Stimulated activated CD8-positive, alpha-beta memory T cell treated with anti-CD3 and anti-CD28 coated beads, Interleukin-12 subunit alpha, Interleukin-12 subunit beta, amount 100 ng/mL, for 1 hour (primary cell): Measurements from ENCODE around the gene NPC1.
"Not testable (repeated sequence)": the region's sequence is repeated elsewhere in the genome, so short reads cannot be mapped to it uniquely, and the experiment has no call there.

Source experiments
- DNase-seq: peaks from one replicate; pipeline ENCODE4 v3.0.0-alpha.2; 2020; ENCODE audit warnings: low read depth

The NPC1 gene

DNA sequence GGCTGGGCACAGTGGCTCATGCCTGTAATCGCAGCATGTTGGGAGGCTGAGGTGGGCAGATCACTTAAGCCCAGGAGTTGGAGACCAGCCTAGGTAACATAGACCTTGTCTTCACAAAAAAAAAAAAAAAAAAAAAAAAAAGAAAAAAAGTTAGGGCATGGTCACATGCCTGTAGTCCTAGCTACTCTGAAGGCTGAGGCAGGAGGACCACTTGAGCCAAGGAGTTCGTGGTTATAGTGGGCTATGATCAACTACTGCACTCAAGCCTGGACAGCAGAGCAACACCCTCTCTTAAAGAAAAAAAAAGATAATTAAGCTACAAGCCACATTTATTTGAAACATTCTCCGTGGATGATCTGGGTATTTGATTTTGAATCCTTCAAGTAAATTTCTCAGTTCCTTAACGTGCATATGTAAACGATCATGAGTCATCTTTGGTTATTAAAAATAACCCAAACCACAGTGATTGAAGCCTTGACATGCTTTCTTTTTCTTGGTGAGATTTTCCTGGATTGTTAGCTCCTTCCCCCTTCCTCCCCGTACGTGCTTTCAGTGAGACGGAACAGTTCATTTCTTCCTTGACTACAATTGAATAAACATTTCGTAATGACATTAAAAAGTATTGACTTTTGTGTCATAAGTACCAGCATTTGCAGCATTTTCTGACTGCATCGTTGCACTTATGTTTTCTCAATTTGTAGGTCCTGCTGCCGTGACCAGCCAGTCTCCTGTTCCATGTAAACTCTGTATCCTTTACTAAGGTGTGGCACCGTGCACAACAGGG lies 62.7 kb downstream of the NPC1 start:
- DNase-seq: no peak

GRCh38 chr18:23521907-23522306 lies 64.4 kb downstream of the NPC1 start:
- DNase-seq: no peak

GRCh38 chr18:23521271-23521670 lies 65.0 kb downstream of the NPC1 start:
- no peak for DNase-seq

- DNase-seq: no peak
These were observed 66.6 kb downstream of the NPC1 start for GRCh38 chr18:23519734-23520133.

- DNase-seq: peak; percentile 63
These were observed 70.3 kb downstream of the NPC1 start for GRCh38 chr18:23515911-23516546.

GRCh38 chr18:23512641-23513040 lies 73.7 kb downstream of the NPC1 start:
- no peak for DNase-seq

DNA sequence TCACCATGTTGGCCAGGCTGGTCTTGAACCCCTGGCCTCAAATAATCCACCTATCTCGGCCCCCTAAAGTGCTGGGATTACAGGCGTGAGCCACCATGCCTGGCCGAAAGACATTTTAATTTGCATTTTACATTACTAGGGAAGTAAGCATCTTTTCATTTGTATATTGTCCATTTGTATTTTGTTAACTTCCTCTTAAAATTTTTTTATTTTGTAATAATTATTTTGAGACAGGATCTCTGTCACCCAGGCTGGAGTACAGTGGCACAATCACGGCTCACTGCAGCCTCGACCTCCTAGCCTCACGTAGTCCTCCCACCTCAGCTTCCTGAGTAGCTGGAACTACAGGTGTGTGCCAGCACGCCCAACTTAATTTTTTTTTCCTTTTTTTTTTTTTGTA lies 74.1 kb downstream of the NPC1 start:
- not testable (repeated sequence) for DNase-seq

DNA sequence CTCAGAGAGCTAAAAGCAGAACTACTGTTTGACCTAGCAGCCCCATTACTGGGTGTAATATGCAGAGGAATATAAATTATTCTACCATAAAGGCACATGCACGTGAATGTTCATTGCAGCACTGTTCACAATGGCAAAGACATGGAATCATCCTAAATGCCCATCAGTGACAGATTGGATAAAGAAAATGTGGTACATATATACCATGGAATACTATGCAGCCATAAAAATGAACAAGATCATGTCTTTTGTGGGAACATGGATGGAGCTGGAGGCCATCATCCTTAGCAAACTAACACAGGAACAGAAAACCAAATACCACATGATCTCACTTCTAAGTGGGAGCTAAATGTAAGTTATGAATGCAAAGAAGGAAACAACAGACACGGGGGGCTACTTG lies 75.4 kb downstream of the NPC1 start:
- not testable (repeated sequence) for DNase-seq

GRCh38 chr18:23506393-23506792 lies 79.9 kb downstream of the NPC1 start:
- DNase-seq: no peak

- DNase-seq: no peak
These were observed 81.6 kb downstream of the NPC1 start for GRCh38 chr18:23504720-23505119.

DNA sequence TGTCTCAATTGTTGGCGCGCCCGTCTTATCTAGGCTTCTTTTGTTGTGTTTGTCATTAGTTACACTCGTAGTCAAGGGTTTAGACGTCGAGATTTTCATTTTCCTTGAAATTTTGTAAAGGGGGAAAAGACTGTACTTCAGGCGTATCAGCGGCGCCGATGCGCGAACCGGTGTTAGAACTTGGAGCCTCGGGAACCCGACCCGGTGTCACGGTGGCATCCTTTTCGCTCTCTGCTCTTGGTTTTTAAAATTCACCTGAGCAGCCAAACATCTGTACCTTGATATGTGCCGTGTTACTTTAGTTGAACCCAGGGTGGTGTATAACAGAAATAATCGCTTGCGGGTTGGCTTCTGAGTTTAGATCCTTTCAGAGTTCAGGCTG lies 82.4 kb downstream of the NPC1 start:
- DNase-seq: no peak

DNA sequence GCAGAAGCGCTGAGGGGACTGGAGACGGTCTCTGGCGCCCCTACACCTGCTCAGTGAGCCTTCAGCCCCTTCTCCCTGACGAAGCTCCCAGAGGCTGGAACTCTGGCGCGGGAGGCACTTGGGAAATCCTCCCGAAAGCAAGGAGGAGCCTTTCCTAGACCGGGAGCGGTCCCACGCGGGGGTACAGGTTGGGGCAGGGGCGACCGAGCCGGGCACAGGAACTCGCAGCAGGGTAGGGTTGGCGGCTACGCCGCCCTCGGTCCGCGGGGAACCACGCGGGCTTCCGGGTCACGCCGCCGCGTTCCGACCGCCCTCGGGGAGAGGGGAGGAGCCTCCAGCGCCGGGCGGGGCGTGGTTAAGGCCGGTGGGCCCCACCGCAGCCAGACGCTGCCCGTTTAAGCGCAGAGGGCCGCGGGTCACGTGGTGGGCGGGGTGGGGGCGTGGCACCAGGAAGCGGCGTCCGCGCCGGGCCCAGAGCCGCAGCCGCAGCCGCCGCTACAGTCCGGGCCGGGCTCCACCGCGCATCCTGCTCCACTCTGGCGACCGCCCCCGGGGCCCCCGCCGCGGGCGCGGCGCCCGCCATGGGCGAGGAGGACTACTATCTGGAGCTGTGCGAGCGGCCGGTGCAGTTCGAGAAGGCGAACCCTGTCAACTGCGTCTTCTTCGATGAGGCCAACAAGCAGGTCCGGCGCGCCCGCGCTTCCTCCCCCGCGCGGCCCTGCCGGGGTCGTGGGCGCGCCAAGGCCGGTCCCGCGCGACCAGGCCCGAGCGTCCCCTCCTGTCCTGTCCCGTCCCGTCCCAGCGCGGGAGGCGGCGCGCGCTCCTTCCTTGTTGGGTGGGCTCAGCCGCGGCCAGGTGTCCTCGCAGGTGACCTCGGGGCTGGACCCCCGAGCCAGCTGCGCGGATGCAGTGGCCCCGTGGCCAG lies 83.0 kb downstream of the NPC1 start, which contains the start of gene RMC1:
Gene RMC1 (plus strand): TSS at position 474 of the 925 bp plus-strand sequence. CDS start 108 bp downstream, at position 582.
- DNase-seq: peak; percentile 96

GRCh38 chr18:23502516-23503037 lies 83.7 kb downstream of the NPC1 start:
- no peak for DNase-seq

- no peak for DNase-seq
These were observed 84.7 kb downstream of the NPC1 start for GRCh38 chr18:23501626-23502025.

DNA sequence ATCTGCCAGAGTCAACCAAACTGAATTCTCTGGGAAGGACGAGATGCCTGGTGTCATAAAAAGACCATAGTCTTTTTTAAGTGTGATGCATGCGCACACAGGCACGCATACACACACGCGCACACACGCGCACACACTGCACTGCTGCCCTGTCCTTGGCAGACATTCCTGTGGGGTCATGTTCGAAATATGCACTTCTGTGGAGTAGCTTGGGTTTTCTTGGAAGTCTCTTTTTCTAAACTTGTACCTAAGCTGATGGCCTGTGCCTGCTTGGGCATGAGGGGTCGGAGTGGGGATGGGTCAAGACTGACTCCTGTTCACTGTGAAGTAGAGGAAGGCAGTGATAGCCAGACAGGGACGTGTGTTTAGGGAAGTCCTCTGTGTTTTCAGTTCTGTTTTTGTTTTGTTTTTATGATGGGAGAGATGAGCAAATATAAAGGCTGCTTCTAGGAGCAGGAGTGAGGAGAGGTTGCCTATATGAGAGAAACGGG lies 87.0 kb downstream of the NPC1 start:
- DNase-seq: no peak

- DNase-seq: peak; percentile 54
These were observed 87.4 kb downstream of the NPC1 start for GRCh38 chr18:23498877-23499276.

DNA sequence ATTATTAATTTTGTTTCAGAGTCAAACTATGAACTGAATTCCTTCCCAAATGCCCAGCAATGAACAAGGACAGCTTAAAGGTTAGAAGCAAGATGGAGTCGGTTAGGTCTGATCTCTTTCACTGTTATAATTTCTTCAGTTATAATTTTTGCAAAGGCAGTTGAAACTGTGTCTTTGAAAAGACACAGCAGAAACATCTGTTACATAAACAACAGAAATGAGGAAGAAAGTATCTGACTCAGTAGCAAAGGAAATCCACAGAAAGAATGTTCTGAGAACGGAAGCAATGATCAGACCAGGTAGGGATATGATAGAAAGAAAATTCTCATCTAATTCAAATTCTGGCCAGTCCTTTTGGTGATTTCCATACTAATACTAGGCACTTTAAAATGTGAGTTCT lies 88.2 kb downstream of the NPC1 start:
- no peak for DNase-seq

DNA sequence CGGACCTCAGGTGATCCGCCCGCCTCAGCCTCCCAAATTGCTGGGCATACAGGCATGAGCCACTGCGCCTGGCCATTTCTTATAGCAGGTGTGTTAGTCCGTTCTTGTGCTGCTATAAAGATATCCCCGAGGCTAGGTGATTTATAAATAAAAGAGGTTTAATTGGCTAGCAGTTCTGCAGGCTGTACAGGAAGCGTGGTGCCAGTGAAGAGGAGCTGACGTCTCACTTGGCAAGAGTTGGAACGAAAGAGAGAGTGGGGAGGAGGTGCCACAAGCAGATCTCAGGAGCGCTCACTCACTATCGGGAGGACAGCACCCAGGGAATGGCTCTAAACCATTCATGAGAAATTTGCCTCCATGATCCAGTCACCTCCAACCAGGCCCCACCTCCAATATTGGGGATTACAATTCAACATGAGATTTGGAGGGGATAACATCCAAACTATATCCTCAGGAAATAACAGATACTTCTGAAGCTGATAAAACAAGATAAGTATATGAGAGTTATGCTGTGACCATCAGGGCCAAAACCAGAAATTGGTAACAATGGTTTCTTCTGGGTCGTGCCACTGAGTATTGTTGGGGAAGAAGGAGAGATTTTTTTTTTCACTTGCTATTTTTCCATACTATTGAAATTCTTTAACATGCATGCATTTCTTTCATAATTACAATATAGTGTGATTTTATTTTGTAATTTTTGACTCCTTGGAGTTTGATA lies 90.4 kb downstream of the NPC1 start:
- no peak for DNase-seq

- DNase-seq: no peak
These were observed 91.3 kb downstream of the NPC1 start for GRCh38 chr18:23494992-23495391.

DNA sequence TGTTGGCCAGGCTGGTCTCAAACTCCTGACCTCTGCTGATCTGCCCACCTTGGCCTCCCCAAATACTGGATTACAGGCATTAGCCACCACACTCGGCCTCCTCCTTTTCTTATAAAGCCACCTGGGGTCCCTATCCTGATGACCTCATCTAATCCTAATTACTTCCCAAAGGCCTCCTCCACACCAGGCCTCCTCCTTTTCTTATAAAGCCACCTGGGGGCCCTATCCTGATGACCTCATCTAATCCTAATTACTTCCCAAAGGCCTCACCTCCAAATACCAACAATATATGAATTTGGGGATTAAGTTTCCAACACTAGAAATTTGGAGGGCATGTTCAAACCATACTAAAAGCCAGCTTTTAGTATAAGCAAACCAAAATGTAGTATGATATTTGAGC lies 92.7 kb downstream of the NPC1 start:
- DNase-seq: no peak

DNA sequence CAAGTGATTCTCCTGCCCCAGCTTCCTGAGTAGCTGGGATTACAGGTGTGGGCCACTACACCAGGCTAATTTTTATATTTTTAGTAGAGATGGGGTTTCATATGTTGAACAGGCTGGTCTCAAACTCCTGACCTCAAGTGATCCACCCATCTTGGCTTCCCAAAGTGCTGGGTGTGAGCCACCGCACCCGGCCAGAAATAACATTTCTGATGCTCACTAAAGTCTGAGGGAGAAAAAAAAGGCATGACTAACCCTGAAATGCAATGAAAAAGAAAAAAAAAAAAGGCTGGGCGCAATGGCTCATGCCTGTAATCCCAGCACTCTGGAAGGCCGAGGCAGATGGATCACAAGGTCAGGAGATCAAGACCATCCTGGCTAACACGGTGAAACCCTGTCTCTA lies 96.7 kb downstream of the NPC1 start:
- not testable (repeated sequence) for DNase-seq
